GM19023 (cell line): ENCODE data around the gene FBXO17.

Source experiments
- ATAC-seq: cut with Tn5 transposase; IDR thresholded peaks from one replicate; pipeline ENCODE4 v1.9.1; 2021; ENCODE audit warnings: mild to moderate bottlenecking, moderate library complexity; ENCODE audit not compliant: unreplicated experiment

Gene FBXO17

DNA sequence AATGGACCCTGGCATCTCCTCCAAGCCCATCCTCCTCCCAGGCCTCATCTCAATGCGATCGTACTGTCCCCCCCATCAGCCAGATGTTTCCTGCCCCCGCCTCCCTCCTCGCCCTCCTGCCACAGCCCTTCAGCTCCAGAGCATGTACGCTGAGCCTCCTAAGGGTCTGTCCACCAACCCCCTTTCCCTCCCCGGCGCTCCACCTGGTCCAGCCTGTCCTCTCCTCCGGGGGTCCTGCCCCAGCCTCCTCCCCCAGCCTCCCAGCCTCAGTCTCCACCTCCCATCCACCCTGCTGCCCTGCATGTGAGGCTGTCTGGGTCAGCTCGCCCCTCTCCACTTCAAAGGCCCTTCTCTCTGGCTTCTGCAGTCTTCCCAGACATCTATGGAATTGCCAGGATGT lies 80.6 kb downstream of the FBXO17 start:
- ATAC-seq: no peak

DNA sequence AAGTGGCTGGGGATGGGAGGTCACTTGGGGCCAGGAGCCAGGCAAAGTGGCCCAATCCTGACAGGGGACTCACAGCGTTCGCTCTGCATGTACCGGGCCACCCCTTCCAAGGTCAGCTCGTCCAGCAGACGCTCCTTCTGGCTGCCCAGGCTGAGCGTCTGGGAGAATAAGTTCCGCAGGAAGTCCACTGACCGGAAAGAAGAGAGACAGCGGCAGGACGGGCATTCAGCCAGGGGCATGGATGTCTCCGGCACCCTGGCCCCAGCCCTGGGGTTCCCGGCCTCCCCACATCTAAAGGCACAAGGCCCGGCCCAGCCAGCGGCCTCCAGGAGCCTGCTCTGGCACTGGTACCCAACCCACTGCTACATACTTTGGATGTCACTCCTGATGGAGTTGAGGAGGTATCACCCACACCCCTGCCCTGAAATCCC lies 82.2 kb downstream of the FBXO17 start:
- no peak for ATAC-seq

DNA sequence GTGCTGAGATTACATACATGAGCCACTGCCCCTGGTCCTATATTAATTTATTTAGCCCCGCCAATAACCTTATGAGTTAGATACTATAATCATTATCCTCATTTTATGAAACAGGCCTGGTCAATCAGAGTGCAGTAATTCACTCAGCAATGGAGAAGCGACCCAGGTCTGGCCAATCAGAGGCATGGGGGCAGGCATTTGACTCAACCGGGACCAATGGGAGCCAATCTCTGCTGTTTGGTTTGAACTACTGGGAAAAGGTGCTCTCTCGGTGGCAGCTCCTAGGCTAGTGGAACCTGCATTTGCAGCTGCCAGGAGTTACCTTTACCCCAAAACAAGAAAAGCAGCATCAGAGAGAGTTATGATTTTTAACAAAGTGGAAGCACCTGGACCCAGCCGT lies 82.7 kb downstream of the FBXO17 start:
- ATAC-seq: no peak

DNA sequence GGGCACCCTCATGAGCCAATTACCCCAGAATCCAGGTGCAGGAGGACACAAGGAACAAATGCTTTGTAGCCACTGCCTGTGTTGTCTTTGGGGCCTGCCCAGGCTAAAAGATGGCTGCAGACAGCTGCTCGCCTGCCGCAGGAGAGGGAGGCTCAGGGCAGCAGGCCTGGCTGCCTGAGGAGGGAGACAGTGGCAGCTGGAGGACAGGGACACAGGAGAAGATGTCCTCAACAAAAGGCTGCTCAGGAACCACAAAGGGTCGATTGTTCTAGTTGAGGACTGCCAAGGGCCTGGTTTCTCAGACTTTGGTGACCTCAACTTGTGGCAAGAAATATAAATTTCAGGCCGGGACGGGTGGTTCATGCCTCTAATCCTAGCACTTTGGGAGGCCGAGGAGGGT lies 83.8 kb downstream of the FBXO17 start:
- ATAC-seq: no peak
